ENCODE results near the gene CNPY1.

CNPY1 gene

DNA sequence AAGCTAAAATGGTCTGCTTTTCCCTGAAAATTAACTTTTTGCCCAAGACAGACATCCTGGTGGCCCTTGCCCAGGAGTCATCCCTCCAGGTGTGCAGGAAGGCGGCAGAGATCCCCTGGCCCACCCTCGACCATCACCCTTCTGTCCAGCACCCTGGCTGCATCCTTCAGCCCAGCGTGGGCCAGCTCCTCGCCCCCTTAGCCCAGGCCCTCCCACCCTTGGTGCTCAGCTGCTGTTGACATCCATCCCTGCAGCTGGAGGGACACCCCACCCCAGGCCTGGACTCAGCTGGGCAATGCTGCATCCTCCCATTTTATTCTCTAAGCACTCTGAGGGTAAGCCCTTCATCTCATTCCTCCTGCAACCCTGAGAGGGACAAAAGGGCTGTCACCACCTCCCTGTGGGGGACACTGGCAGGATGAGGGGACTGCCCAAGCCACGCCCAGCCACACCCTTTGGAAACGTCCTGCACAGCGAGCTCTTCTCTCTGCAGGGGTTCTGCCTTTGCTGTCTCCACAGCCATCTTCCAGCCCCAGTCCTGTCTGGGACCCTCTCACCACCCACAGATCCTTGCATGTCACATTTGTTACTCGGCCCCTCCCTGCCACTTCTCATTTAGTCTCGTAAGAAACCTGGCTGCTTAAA, 57.8 kb downstream of the CNPY1 start:
- DNase-seq (ENCODE audit: low read depth in 2 of 2), result no peak

DNA sequence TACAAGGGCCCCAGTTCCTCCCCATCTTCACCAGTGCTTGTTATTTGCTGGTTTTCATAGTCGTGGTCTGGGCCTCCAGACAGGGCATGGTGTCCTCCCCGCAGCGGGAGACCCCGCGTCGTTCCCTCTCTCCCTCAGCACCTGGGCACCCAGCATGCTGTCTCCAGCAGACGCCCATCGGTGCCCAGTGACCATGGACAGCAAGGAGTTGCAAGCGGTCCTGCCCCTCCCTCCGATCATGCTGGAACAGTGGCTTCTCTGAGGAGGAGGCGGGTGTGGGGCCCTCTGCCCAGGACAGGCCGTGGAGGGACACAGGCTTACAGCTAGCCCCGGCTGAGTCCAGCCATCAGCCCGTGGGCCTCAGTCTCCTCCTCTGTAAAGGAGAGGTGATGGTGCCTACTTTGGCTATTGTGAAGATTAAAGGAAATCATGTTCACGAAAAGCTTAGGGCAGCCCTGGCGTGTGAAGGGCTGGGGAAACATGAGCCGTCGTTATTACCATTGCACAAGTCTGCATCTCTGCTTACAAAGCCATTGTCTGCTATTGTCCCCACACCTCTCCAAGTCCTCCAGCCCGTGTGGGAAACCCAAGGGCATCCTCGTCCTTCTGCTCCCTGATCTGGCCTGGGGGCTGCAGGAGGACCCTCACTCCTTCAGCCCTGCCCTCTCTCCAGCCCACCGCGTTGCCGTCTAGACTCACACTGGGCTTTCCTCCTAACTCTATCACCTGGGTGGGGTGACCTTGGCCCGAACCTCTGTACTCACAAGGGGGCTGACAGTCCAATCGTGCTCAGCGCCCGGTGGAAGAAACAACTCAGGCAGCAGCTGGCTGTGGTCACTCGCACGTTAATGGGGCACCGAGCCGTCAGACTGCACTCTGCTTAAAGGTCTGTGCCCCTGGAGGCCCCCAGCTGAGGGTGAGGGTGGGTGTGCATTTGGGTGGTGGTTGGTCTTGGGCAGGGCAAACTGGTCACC, 58.6 kb downstream of the CNPY1 start:
- DNase-seq (ENCODE audit: low read depth in 2 of 2), result no peak

DNA sequence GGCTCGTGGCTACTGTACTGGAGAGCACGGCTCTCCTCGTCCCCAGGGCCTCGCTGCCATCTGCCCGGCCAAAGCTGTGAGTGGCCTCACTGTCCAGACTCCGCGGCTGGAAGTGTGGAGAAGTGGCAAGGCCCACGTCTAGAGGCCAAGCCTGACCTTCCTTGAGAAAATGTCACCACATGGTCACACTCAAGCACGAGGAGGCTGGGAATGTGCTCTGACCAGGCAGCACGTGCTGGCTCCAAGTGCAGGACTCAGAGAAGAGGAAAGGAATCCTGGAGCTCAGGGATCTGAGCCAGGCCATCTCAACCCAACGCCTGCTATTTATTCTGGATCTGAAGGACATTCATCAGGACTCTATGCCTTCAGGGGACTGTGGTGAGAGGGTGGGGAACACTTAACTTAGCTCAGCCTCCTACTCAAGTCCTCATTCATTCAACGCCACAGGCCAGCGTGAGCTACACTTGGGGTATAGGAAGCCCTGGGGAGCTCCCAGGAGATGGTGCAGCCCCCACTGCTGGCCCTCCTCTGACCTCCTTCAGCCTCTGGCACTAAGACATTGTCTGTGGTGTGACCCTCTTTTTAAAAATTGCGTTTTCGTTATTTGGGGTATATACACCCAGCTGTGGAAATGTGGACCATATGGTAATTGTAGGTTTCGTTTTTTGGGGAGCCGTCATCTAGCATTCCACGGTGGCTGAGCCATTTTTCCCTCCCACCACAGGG, 59.4 kb downstream of the CNPY1 start:
- DNase-seq (ENCODE audit: low read depth in 2 of 2), result no peak

DNA sequence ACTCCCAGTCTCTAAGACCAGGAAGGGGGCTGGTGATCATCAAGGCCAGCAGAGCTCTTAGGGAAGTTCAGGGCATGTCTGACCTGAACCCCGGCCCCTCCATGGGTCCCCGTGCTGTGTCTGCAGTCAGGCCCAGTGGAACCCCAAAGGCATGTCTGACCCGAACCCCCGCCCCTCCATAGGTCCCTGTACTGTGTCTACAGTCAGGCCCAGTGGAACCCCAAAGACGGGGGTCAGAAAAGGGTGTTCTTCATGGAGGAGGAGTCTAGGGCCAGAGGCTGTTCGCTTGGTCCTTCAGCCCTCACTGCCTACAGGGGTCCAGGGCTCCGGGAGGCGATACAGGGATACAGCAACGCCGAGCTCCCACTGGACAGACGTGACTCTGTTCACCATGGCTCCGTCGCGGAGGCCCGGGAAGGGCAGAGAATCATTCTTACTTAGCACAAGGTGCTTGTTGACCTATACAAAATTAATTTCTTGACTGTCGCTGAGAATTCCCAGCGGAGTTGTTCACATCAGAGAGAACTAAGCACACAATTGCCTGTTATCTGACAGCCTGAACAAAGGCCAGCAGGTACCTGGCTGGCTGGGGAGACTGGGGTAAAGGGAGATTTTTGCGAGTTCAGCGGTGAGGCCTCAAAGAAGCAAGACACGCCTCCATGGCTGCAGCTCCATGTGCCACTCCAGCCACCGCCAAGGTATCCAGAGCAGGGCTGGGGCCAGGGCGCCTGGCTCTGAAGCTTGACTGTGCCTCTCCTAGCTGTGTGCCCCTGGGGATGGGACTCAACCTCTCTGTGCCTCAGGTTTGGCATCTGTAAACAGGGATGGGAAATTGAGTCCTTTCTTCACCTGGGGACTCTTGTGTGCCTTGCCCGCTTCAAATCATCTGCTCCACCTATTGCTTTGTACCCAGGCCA, 61.6 kb downstream of the CNPY1 start:
- no peak for DNase-seq (ENCODE audit: low read depth in 2 of 2)

DNA sequence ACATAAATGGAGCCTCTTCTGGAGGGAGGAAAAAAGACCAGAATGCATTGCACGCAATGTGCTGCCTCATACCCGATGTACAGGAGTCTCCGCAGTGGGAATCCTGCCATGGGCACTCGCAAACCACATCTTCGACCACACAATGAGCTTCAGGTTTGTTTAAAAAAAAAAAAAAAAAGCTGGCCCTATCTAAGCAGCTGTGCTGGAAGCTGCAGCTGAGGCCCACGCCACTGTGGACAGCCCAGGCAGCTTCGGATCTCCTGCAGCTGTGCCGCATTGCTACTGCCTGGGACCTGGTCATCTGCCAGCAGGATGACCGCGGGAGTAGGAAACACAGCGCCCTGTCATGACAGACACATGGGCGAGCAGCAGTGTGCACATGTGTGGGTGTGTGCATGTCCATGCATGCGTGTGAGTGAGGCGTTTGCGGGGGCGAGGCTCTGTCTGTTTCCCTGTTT, 62.5 kb downstream of the CNPY1 start:
- no peak for DNase-seq (ENCODE audit: low read depth in 2 of 2)

DNA sequence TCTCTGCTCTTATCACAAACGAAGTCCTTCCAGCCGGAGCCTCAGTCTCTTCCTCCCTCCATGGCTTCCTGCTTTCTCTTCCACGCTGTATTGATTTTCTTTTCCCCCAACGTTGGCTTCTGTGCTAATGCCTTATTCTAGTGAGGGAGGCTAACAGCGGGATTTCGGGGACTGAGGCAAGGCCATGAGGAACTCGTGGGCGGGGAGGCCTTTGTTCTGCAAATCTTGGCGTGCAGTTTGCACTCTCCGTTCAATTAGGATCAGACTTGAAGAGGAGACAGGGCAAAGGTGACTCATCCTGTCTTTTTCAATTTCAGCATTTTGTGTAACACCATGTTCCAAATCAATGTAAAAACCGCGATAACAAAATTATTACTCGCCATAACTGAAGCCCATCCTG, 63.1 kb downstream of the CNPY1 start:
- DNase-seq (ENCODE audit: low read depth in 2 of 2), result no peak

DNA sequence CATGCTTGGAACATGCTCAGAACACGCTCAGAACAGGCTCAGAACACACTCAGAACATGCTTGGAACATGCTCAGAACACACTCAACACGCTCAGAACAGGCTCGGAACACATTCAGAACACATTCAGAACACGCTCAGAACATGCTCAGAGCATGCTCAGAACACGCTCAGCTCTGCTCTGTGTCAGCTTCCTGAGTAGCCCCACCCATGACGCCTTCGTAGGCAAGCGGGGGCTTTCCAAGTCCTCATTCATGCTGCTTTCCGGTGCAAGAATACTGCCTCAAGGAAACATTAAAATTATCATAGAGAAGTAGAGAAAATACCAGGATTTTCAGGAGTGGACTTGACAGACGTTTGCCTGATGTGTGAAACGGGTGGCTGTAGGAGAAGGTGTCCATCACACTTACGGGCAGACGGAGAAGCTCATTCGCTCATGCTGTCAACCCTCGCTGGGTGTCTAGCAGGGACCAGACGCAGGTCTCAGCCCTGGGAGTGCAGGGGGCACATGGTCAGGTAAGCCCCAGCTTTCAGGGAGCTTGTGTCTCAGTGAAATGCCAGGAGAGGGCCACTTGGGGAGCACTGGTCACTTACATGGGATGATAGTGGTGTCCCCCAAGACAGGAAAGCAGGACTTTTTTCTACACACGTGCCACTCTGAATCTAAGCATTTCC, 63.7 kb downstream of the CNPY1 start:
- no peak for DNase-seq (ENCODE audit: low read depth in 2 of 2)

DNA sequence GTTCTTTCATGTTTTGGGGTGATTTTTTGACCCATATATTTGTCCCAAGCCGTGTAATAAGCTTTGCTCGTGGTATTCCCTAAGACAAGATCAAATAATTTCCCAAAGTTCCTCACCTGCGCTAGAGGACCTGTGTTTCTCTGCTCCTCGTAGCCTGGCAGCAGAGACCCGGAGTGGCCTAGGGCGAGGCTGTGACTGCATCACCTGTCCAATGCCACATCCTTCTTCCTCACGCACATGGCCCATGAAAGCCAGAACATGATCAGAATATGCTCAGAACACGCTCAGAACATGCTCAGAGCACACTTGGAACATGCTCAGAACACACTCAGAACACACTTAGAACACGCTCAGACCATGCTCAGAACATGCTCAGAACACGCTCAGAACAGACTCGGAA, 64.6 kb downstream of the CNPY1 start:
- no peak for DNase-seq (ENCODE audit: low read depth in 2 of 2)

DNA sequence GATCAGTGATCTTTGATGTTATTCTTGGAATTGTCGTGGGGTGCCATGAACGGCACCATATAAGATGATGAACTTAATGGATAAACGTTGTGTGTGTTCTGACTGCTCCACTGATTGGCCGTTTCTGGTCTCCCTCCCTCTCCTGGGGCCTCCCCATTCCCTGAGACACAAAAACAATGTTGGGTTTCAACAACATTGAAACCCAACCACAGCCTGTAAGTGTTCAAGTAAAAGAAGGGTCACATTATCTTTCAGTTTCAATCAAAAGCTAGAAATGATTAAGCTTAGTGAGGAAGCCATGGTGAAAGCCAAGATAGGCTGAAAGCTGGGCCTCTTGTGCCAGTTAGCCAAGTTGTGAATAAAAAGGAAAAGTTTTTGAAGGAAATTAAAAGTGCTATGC, 68.9 kb downstream of the CNPY1 start:
- no peak for DNase-seq (ENCODE audit: low read depth in 2 of 2)

DNA sequence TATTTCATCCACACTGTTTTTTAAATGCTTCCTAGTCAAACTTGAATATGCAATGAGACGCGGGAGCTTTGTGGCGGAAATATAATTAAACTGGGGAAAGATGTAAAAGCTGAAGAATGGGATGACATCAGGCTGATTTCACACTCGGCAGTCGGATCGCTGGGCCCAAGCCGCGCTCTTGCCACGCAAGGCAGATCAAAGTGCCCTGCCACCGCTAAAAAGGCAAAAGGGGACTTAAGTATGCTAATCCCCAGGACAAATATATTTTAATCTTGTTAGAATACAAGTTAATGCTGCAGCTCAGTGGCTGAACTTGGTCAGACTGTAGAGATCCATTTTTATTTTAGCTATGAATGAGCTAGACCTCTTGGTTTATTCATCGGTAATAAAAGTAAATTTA, 74.6 kb downstream of the CNPY1 start:
- no peak for DNase-seq (ENCODE audit: low read depth in 2 of 2)

DNA sequence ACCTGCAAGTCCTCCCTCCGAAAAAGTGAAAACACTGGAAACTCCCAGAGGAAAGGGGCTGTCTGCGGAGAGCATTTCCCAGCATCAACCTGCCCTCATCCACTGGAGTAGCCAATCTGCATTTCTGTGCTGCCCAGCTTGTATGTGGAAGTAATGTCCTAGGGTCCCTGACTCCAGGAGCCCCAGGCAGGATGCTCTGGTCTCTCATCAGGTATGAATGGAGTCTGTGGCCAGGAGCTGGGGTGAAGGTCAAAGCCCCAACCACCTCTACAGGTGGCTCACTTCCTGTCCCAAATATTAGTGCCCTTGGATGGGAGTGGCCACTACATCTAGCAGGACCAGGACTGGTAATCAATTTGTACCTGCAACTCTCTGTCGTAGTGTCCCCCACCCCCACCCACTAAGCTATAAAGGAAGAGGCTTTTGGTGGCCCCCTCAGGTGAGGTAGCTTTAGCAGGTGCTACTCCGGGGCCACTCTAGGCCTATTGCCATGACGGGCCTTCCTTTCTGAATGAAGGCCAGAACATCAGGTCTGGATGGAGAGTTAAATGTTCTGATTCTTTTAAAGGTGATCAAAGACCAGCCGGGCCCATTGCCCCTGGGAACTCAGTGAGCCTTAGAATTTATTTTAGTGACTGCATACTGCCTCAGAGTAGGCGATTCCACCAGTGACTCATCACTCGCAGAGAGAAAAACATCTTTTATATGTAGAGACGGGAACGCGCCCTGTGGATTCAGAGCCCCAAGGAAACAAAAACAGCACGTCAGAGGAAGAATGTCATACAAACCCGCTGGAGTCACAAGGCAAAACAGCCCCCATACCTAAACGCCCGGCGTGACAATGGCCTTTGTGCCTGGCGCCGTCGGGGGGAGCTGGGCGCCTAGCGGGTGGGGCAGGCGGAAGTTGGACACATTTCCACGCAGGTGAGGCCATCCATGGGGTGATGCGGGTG, 75.4 kb downstream of the CNPY1 start:
- no peak for DNase-seq (ENCODE audit: low read depth in 2 of 2)

DNA sequence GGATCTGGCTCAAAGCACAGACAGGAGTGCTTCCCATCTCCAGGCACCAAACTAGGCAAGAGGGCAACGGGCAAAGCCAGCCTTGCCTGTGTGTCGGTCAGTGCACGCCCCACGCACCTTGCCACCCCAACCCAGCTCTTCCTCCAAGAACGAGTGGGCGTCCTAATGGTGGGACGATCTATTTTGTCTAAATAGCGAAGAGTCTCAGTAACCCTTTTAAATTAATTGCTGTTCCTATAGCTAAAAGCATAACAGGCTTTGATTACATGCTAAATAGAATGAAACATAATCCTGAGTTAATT, 76.2 kb downstream of the CNPY1 start:
- no peak for DNase-seq (ENCODE audit: low read depth in 2 of 2)

DNA sequence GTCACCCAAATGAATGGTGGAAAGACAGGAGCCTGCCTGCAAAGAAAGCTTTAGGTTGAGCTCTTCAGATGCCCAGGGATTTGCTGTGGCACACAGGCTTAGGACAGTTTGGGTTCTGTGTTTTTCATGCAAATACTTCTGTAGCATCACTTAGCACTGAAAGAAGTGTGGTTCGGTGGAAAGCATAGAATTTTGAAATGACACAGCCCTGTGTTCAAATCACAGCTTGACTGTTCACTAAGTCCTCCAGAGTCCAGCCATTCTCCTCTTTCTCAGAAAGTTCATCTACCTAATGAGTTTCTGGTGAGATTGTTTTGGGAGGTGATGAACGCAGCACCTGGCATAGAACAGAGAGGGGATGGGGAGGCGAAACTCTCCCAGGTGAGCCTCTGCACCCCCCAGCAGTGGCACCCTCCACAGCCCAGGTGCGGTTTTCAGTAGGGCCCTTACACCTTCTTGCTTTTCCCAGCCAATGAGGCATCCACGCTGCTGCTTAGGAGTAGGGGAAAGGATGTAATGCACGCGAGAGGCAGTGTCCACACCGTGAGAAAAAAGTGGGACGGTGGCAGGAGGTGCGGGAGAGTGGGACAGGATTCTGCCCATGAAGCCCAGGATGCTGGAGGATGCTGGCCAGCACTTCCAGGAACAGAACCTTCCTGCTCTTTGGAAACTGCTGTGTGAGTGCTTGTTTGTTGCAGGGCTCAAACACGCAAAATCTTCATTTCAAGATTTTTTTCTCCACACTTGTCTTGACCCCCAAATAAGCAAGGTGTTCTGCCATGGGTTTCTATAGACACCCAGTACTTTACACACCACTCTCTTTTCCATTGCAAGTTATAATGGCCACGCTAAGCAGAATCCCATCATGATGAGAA, 76.8 kb downstream of the CNPY1 start:
- no peak for DNase-seq (ENCODE audit: low read depth in 2 of 2)

DNA sequence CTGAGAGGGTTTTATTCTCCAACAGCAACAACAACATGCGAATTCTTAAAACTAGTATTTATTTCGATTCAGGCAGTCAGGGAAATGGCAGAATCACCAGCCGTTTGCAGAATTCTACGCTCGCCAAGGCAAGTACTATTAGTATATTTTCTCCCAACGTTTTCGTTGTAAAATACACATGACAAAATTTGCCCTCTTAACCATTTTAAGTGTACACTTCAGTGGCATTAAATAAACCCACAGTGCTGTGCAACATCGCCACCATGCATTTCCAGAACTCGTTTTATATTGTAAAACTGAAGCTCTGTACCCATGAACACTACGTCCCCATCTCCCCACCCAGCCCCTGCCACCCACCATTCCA, 77.6 kb downstream of the CNPY1 start:
- no peak for DNase-seq (ENCODE audit: low read depth in 2 of 2)

DNA sequence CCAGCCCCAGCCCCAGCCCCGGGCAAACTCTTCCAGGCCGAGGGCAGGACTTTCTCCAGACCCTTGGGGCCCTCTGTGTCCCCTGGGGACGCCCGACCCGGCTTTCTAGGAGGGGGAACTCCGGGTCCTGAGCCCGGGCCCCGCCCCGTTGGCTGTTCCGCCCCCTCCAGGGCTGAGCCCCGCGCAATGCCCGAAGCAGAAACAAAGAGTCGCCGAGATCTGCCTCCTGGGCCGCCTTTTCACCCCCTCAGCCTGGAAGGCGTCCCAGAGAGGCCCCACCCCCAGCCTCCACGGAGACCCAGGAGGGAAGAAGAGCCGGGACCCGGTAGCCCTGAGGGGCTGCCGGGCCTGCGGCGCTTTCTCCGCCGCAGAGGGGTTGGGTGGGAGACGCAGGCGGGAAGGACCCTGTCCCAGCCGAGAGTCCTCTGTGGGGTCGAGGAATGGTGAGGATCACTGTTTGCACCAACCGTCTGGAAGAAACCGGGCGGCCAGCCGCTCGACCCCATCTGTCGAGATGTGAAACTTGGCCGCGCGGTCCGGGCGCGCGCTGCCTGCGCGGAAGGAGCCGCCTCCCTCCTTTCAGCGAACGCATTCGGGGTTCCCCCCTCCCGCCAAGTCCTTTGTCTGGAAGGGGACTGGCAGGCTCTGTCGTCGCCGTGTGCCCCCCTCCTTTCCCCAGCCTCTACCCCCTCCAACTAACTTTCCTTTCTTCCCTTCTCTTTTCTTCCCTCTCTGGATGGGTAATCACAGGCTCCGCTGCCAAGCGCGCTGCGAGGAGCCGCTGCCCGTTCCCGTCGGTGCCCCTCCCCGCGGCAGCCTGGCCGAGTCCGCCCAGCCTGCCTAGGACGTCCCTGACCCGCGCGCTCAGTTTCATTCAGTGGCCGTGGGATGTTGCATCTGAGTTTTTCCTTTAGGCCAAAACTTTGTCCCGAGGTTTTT, 78.2 kb downstream of the CNPY1 start:
- DNase-seq (ENCODE audit: low read depth in 2 of 2), result no peak

DNA sequence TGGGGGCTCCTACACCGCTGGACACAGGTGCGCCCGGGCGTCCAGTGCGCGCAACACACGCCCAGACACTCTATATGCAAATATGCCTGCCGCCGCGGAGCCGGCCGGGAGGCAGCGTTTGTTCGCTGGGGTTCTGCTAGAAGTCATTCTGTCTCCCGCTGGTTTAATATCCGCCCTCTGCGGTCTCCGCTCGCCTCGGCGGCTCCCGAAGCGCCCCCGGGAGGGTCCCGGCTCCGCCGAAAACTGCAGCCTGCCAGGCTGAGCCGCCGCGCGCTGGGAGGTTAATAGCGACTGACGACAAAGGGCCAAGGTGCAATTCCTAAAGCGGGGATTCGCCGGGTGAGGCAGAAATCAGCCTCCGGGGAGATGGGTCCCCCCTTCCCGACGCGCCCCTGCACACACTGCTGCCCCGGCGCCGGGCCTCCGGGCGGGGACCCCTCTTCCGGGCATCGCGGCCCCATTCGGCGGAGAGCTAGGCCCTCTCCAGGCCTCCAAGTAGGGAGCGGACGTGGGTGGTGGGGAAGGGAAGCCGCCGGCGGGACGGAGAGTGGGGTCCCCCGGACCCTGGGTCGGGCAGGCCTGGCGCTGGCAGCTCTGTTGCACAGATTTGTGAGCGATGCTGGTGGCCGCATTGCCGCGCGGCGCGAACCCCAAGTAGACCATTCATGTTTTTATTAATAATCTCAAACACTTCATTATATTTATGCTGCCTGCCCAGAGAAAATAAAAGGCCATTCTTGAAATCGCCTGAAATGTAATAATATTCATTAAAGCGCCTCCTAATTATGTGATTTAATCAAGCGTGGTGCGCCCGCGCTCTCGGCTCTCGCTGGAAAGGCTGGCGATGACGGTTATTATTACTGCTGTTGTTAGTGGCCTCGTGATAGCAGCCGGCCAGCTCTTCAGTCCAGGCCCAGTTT, 79.3 kb downstream of the CNPY1 start:
- DNase-seq (ENCODE audit: low read depth in 2 of 2), result peak in 1 of 2 donors; percentile 43
